Activated CD4-positive, alpha-beta T cell treated with anti-CD3 and anti-CD28 coated beads, Interleukin-2, amount 50 U/mL, for 16 hours (primary cell): Measurements from ENCODE around the gene EXOC7.

Experiments
- DNase-seq: peaks from one replicate; pipeline ENCODE4 v3.0.0-alpha.2; 2020

The EXOC7 gene

GRCh38 chr17:76034428-76035350 lies 68.9 kb downstream of the EXOC7 start:
- DNase-seq: no peak

GRCh38 chr17:76033139-76033538 lies 70.4 kb downstream of the EXOC7 start:
- DNase-seq: no peak

- no peak for DNase-seq
Observed at GRCh38 chr17:76032780-76033108, 70.8 kb downstream of the EXOC7 start.

GRCh38 chr17:76032073-76032779 lies 71.4 kb downstream of the EXOC7 start:
- no peak for DNase-seq
